GM23338 (cell line): ENCODE measurements around the gene SYNDIG1L. TPM values are rescaled to one million over a fixed set of nuclear protein-coding genes. Genes with fewer than 3 reads are reported as not detected.

Experiments
- ATAC-seq: fragments of 200-7000 bp; cut with Tn5 transposase; 3 replicates; pipeline ENCODE4 v1.9.1; 2020
- DNase-seq: peaks from one replicate; pipeline ENCODE4 v3.0.0-alpha.2; 2015; ENCODE audit warnings: low spot score
- H2AFZ ChIP-seq: fragments of 200-600 bp; sonication (generic); 2 replicates; pipeline ENCODE4 v1.8.0; 2016; ENCODE audit warnings: antibody characterized with exemption, mild to moderate bottlenecking, moderate library complexity
- H3F3A ChIP-seq: fragments of 200-600 bp; sonication (generic); replicated peaks from 2 replicates; pipeline ENCODE4 v1.8.0; 2017; ENCODE audit warnings: antibody characterized with exemption, mixed run types, low read depth
- H3K27ac ChIP-seq: fragments of 200-600 bp; sonication (generic); 2 replicates; pipeline ENCODE4 v1.6.1; 2016; ENCODE audit warnings: low read depth
- H3K27me3 ChIP-seq: fragments of 200-600 bp; sonication (generic); 2 replicates; pipeline ENCODE4 v1.8.0; 2016; ENCODE audit warnings: mild to moderate bottlenecking, mixed run types, moderate library complexity; ENCODE audit not compliant: insufficient read depth
- H3K36me3 ChIP-seq: fragments of 200-600 bp; sonication (generic); 2 replicates; pipeline ENCODE4 v1.8.0; 2016; ENCODE audit warnings: mild to moderate bottlenecking; ENCODE audit not compliant: insufficient read depth
- H3K4me1 ChIP-seq: fragments of 200-600 bp; sonication (generic); 2 replicates; pipeline ENCODE4 v1.8.0; 2016; ENCODE audit warnings: mild to moderate bottlenecking, moderate library complexity; ENCODE audit not compliant: insufficient read depth
- H3K4me2 ChIP-seq: fragments of 200-600 bp; sonication (generic); 2 replicates; pipeline ENCODE4 v1.7.1; 2017; ENCODE audit warnings: mixed run types
- H3K4me3 ChIP-seq: fragments of 200-600 bp; sonication (generic); 2 replicates; pipeline ENCODE4 v1.6.1; 2016; ENCODE audit warnings: mixed run types
- H3K79me2 ChIP-seq: fragments of 200-600 bp; sonication (generic); replicated peaks from 2 replicates; pipeline ENCODE4 v1.8.0; 2017; ENCODE audit warnings: mild to moderate bottlenecking; ENCODE audit not compliant: insufficient read depth
- H3K9me2 ChIP-seq: fragments of 200-600 bp; sonication (generic); 2 replicates; pipeline ENCODE4 v1.8.0; 2017; ENCODE audit not compliant: insufficient read depth
- H4K20me1 ChIP-seq: fragments of 200-600 bp; sonication (generic); replicated peaks from 2 replicates; pipeline ENCODE4 v1.8.0; 2017; ENCODE audit warnings: mild to moderate bottlenecking; ENCODE audit not compliant: insufficient read depth
- H3K27ac Mint-ChIP-seq: 2 replicates; pipeline ENCODE4 v1.8.0; 2020; ENCODE audit warnings: inconsistent platforms, mild to moderate bottlenecking, moderate library complexity, mixed read lengths
- H3K27me3 Mint-ChIP-seq: 3 replicates; pipeline ENCODE4 v1.8.0; 2022; ENCODE audit warnings: low read depth, mild to moderate bottlenecking, moderate library complexity, mixed read lengths, inconsistent platforms; ENCODE audit not compliant: insufficient read depth, poor library complexity
- H3K36me3 Mint-ChIP-seq: 3 replicates; pipeline ENCODE4 v1.8.0; 2021; ENCODE audit warnings: low read depth, mild to moderate bottlenecking, inconsistent platforms, moderate library complexity, mixed read lengths
- H3K4me1 Mint-ChIP-seq: 3 replicates; pipeline ENCODE4 v1.8.0; 2020; ENCODE audit warnings: mild to moderate bottlenecking, inconsistent platforms, mixed read lengths
- H3K4me3 Mint-ChIP-seq: 3 replicates; pipeline ENCODE4 v1.8.0; 2021; ENCODE audit warnings: moderate library complexity, mild to moderate bottlenecking, inconsistent platforms, mixed read lengths
- H3K9me3 Mint-ChIP-seq: 3 replicates; pipeline ENCODE4 v1.8.0; 2020; ENCODE audit warnings: moderate library complexity, mild to moderate bottlenecking, inconsistent platforms, mixed read lengths
- CREB1 ChIP-seq: fragments of 250-450 bp; sonication (Bioruptor Pico); IDR thresholded peaks from 2 replicates; pipeline ENCODE4 v1.5.0; 2020; ENCODE audit warnings: low read depth, mild to moderate bottlenecking, moderate library complexity
- EZH2 ChIP-seq: fragments of 200-600 bp; sonication (generic); IDR thresholded peaks from one replicate; pipeline ENCODE4 v1.8.0; 2017; ENCODE audit warnings: antibody characterized with exemption, mild to moderate bottlenecking, low read depth; ENCODE audit not compliant: unreplicated experiment
- EZH2phosphoT487 ChIP-seq: fragments of 200-600 bp; sonication (generic); IDR thresholded peaks from one replicate; pipeline ENCODE4 v1.8.1; 2018; ENCODE audit warnings: antibody characterized with exemption; ENCODE audit not compliant: unreplicated experiment
- JUNB ChIP-seq: IDR thresholded peaks from one replicate; pipeline ENCODE4 v1.6.1; 2016; ENCODE audit warnings: antibody characterized with exemption; ENCODE audit not compliant: unreplicated experiment
- NANOG ChIP-seq: IDR thresholded peaks from 2 replicates; pipeline ENCODE4 v1.6.1; 2016; ENCODE audit warnings: antibody characterized with exemption, borderline replicate concordance
- POLR2AphosphoS5 ChIP-seq: IDR thresholded peaks from 2 replicates; pipeline ENCODE4 v1.6.1; 2016; ENCODE audit warnings: antibody characterized with exemption, low read depth
- STAT1 ChIP-seq: IDR thresholded peaks from one replicate; pipeline ENCODE4 v1.6.1; 2016; ENCODE audit warnings: antibody characterized with exemption; ENCODE audit not compliant: unreplicated experiment
- ZNF114 ChIP-seq: fragments of 250-450 bp; sonication (Bioruptor Pico); IDR thresholded peaks from 2 replicates; pipeline ENCODE4 v1.5.0; 2020; ENCODE audit warnings: mild to moderate bottlenecking, moderate library complexity
- ZNF331 ChIP-seq: fragments of 250-450 bp; sonication (Bioruptor Pico); IDR thresholded peaks from 2 replicates; pipeline ENCODE4 v1.5.0; 2020; ENCODE audit warnings: low read depth, mild to moderate bottlenecking, moderate library complexity
- polyA plus RNA-seq: library from polyadenylated mRNA; unstranded; fragments of >200 nt; fragmentation: Nextera tagmentation; extraction: Ambion mirVana; gene quantifications from 2 replicates; pipeline ENCODE4 v1.2.1, GENCODE V29; 2016
- total RNA-seq: library from RNA; depleted of rRNA; stranded (reverse); fragments of >200 nt; shearing (Covaris generic); gene quantifications from 2 replicates; pipeline ENCODE4 v1.2.3, GENCODE V29; 2014
- TF ChIP-seq, protein P1 (sequence below): IDR thresholded peaks from one replicate; pipeline ENCODE4 v1.6.1; 2018; ENCODE audit warnings: antibody characterized with exemption; ENCODE audit not compliant: unreplicated experiment
- TF ChIP-seq, protein P2 (sequence below): IDR thresholded peaks from 2 replicates; pipeline ENCODE4 v1.6.1; 2016; ENCODE audit warnings: antibody characterized with exemption
- TF ChIP-seq, protein P3 (sequence below), 2 experiments: fragments of 200-600 bp in 1 of 2; sonication (generic) in 1 of 2; conservative IDR thresholded peaks; 2 replicates each; pipeline versions ENCODE4 v1.5.1 to v1.6.1; 2016 to 2017; ENCODE audit warnings: antibody characterized with exemption in 2 of 2, low read depth in 2 of 2, mild to moderate bottlenecking in 2 of 2, moderate library complexity in 1 of 2
- TF ChIP-seq, protein P4 (sequence below): fragments of 250-450 bp; sonication (Bioruptor Pico); IDR thresholded peaks from 2 replicates; pipeline ENCODE4 v1.5.0; 2020; ENCODE audit warnings: mild to moderate bottlenecking, moderate library complexity

SYNDIG1L gene
- total and polyA plus RNA-seq, 2 experiments from 2014 or later: 0.65 to 2.1 TPM

DNA sequence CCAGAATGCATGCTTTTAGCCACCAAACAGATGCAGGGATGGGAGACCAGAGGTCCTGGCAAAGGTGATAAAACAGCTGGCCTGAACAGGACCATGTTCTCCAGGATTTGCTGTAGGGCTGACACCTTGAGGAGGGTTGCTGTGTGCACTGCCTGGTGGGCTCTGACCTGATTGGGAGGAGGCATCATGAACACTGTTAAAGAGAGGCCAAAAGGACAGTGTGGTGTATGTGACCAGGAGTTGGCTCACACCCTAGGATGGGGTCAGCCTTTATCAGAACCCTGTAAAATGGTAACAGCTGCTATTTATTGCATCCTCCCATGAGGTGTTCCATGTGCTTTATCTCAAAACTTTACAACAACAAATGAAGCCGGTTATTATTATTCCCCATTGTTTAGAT is 8.8 kb downstream of the SYNDIG1L start:
- Mint-ChIP-seq H3K36me3 (no peaks in the 10 kb centered on the region), H3K4me1 (peaks cover 36% of the 10 kb centered on the region), H3K4me3 (no peak overlapping the region), H3K27me3 (peaks cover 10% of the 10 kb centered on the region), H3K9me3 (no peaks in the 10 kb centered on the region), H3K27ac (no peak overlapping the region)
- Histone ChIP-seq H4K20me1 (no peaks in the 10 kb centered on the region), H3K27me3 (no peaks in the 10 kb centered on the region), H3K27ac (no peak overlapping the region), H3K4me3 (no peak overlapping the region), H3F3A (no peaks in the 10 kb centered on the region), H3K79me2 (no peaks in the 10 kb centered on the region), H3K9me2 (no peaks in the 10 kb centered on the region), H3K36me3 (no peaks in the 10 kb centered on the region), H3K4me2 (no peak overlapping the region), H3K4me1 (peaks cover 26% of the 10 kb centered on the region), H2AFZ (no peak overlapping the region)
- no peak for ATAC-seq
- DNase-seq: no peak
- TF ChIP-seq JUNB (no peak), ZNF114 (no peak), ZNF331 (CRISPR knock-in tag) (no peak), POLR2AphosphoS5 (no peak), CREB1 (CRISPR knock-in tag) (no peak), EZH2phosphoT487 (no peak), EZH2 (no peak), STAT1 (no peak), NANOG (no peak)
- TF ChIP-seq, protein P1, sequence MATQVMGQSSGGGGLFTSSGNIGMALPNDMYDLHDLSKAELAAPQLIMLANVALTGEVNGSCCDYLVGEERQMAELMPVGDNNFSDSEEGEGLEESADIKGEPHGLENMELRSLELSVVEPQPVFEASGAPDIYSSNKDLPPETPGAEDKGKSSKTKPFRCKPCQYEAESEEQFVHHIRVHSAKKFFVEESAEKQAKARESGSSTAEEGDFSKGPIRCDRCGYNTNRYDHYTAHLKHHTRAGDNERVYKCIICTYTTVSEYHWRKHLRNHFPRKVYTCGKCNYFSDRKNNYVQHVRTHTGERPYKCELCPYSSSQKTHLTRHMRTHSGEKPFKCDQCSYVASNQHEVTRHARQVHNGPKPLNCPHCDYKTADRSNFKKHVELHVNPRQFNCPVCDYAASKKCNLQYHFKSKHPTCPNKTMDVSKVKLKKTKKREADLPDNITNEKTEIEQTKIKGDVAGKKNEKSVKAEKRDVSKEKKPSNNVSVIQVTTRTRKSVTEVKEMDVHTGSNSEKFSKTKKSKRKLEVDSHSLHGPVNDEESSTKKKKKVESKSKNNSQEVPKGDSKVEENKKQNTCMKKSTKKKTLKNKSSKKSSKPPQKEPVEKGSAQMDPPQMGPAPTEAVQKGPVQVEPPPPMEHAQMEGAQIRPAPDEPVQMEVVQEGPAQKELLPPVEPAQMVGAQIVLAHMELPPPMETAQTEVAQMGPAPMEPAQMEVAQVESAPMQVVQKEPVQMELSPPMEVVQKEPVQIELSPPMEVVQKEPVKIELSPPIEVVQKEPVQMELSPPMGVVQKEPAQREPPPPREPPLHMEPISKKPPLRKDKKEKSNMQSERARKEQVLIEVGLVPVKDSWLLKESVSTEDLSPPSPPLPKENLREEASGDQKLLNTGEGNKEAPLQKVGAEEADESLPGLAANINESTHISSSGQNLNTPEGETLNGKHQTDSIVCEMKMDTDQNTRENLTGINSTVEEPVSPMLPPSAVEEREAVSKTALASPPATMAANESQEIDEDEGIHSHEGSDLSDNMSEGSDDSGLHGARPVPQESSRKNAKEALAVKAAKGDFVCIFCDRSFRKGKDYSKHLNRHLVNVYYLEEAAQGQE: no peak
- TF ChIP-seq, protein P2, sequence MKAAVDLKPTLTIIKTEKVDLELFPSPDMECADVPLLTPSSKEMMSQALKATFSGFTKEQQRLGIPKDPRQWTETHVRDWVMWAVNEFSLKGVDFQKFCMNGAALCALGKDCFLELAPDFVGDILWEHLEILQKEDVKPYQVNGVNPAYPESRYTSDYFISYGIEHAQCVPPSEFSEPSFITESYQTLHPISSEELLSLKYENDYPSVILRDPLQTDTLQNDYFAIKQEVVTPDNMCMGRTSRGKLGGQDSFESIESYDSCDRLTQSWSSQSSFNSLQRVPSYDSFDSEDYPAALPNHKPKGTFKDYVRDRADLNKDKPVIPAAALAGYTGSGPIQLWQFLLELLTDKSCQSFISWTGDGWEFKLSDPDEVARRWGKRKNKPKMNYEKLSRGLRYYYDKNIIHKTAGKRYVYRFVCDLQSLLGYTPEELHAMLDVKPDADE: no peak
- TF ChIP-seq, protein P3, sequence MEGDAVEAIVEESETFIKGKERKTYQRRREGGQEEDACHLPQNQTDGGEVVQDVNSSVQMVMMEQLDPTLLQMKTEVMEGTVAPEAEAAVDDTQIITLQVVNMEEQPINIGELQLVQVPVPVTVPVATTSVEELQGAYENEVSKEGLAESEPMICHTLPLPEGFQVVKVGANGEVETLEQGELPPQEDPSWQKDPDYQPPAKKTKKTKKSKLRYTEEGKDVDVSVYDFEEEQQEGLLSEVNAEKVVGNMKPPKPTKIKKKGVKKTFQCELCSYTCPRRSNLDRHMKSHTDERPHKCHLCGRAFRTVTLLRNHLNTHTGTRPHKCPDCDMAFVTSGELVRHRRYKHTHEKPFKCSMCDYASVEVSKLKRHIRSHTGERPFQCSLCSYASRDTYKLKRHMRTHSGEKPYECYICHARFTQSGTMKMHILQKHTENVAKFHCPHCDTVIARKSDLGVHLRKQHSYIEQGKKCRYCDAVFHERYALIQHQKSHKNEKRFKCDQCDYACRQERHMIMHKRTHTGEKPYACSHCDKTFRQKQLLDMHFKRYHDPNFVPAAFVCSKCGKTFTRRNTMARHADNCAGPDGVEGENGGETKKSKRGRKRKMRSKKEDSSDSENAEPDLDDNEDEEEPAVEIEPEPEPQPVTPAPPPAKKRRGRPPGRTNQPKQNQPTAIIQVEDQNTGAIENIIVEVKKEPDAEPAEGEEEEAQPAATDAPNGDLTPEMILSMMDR (conservative IDR thresholded peaks at IDR 0.05; ENCODE audit: low read depth in 2 of 2): no peak
- TF ChIP-seq, protein P4, sequence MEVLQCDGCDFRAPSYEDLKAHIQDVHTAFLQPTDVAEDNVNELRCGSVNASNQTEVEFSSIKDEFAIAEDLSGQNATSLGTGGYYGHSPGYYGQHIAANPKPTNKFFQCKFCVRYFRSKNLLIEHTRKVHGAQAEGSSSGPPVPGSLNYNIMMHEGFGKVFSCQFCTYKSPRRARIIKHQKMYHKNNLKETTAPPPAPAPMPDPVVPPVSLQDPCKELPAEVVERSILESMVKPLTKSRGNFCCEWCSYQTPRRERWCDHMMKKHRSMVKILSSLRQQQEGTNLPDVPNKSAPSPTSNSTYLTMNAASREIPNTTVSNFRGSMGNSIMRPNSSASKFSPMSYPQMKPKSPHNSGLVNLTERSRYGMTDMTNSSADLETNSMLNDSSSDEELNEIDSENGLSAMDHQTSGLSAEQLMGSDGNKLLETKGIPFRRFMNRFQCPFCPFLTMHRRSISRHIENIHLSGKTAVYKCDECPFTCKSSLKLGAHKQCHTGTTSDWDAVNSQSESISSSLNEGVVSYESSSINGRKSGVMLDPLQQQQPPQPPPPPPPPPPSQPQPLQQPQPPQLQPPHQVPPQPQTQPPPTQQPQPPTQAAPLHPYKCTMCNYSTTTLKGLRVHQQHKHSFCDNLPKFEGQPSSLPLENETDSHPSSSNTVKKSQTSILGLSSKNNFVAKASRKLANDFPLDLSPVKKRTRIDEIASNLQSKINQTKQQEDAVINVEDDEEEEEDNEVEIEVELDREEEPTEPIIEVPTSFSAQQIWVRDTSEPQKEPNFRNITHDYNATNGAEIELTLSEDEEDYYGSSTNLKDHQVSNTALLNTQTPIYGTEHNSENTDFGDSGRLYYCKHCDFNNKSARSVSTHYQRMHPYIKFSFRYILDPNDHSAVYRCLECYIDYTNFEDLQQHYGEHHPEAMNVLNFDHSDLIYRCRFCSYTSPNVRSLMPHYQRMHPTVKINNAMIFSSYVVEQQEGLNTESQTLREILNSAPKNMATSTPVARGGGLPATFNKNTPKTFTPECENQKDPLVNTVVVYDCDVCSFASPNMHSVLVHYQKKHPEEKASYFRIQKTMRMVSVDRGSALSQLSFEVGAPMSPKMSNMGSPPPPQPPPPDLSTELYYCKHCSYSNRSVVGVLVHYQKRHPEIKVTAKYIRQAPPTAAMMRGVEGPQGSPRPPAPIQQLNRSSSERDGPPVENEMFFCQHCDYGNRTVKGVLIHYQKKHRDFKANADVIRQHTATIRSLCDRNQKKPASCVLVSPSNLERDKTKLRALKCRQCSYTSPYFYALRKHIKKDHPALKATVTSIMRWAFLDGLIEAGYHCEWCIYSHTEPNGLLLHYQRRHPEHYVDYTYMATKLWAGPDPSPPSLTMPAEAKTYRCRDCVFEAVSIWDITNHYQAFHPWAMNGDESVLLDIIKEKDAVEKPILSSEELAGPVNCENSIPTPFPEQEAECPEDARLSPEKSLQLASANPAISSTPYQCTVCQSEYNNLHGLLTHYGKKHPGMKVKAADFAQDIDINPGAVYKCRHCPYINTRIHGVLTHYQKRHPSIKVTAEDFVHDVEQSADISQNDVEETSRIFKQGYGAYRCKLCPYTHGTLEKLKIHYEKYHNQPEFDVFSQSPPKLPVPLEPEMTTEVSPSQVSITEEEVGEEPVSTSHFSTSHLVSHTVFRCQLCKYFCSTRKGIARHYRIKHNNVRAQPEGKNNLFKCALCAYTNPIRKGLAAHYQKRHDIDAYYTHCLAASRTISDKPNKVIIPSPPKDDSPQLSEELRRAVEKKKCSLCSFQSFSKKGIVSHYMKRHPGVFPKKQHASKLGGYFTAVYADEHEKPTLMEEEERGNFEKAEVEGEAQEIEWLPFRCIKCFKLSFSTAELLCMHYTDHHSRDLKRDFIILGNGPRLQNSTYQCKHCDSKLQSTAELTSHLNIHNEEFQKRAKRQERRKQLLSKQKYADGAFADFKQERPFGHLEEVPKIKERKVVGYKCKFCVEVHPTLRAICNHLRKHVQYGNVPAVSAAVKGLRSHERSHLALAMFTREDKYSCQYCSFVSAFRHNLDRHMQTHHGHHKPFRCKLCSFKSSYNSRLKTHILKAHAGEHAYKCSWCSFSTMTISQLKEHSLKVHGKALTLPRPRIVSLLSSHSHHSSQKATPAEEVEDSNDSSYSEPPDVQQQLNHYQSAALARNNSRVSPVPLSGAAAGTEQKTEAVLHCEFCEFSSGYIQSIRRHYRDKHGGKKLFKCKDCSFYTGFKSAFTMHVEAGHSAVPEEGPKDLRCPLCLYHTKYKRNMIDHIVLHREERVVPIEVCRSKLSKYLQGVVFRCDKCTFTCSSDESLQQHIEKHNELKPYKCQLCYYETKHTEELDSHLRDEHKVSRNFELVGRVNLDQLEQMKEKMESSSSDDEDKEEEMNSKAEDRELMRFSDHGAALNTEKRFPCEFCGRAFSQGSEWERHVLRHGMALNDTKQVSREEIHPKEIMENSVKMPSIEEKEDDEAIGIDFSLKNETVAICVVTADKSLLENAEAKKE: no peak
